ENCODE data around the gene ZNF76.
A peak's percentile ranks its signal among the peaks of the same experiment; 100 is the strongest.

Gene ZNF76

GRCh38 chr6:35223396-35223795, 36.1 kb upstream of the ZNF76 start:
- CTCF ChIA-PET = interaction anchor here (1.0 to 1.2 kb wide), 2 partner anchors 17 to 18 kb away, joined by 5 to 6 read pairs; no protein-coding TSS in a partner anchor
- no peak overlapping the region for H3K27ac Mint-ChIP-seq
- H3K4me1 Mint-ChIP-seq = no peaks in the 10 kb centered on the region
- H3K27me3 Mint-ChIP-seq = peaks cover 49% of the 10 kb centered on the region
- H3K36me3 Mint-ChIP-seq = no peaks in the 10 kb centered on the region
- H3K9me3 Mint-ChIP-seq = no peaks in the 10 kb centered on the region
- no peak overlapping the region for H3K4me3 Mint-ChIP-seq
- no peak for DNase-seq

GRCh38 chr6:35224720-35225119, 34.8 kb upstream of the ZNF76 start:
- H3K4me1 Mint-ChIP-seq = no peaks in the 10 kb centered on the region
- CTCF ChIA-PET = interaction anchor here (2.3 kb wide), 1 partner anchor 16 kb away, joined by 6 read pairs; no protein-coding TSS in a partner anchor
- H3K9me3 Mint-ChIP-seq = no peaks in the 10 kb centered on the region
- H3K36me3 Mint-ChIP-seq = no peaks in the 10 kb centered on the region
- no peak overlapping the region for H3K27ac Mint-ChIP-seq
- H3K27me3 Mint-ChIP-seq = peaks cover 40% of the 10 kb centered on the region
- no peak for DNase-seq
- H3K4me3 Mint-ChIP-seq = no peak overlapping the region

- Mint-ChIP-seq H3K4me1 (no peaks in the 10 kb centered on the region), H3K36me3 (no peaks in the 10 kb centered on the region), H3K4me3 (no peak overlapping the region), H3K27me3 (peaks cover 12% of the 10 kb centered on the region), H3K9me3 (no peaks in the 10 kb centered on the region), H3K27ac (no peak overlapping the region)
- DNase-seq = no peak
- CTCF ChIA-PET = interaction anchor here (0.6 to 2.2 kb wide), 4 partner anchors 12 to 88 kb away, joined by 3 to 5 read pairs (median 4); no protein-coding TSS in a partner anchor
Measured at GRCh38 chr6:35228481-35228880, 31.1 kb upstream of the ZNF76 start.

- Mint-ChIP-seq H3K27ac (no peak overlapping the region), H3K4me1 (no peaks in the 10 kb centered on the region), H3K9me3 (no peaks in the 10 kb centered on the region), H3K4me3 (no peak overlapping the region), H3K36me3 (no peaks in the 10 kb centered on the region), H3K27me3 (peaks cover 8% of the 10 kb centered on the region)
- CTCF ChIA-PET = interaction anchor here (0.6 to 2.2 kb wide), 4 partner anchors 11 to 89 kb away, joined by 3 to 5 read pairs (median 4); no protein-coding TSS in a partner anchor
- DNase-seq = no peak
Measured at GRCh38 chr6:35229304-35229703, 30.2 kb upstream of the ZNF76 start.

GRCh38 chr6:35230498-35230897, 29.0 kb upstream of the ZNF76 start:
- Mint-ChIP-seq H3K4me1 (no peaks in the 10 kb centered on the region), H3K27ac (no peak overlapping the region), H3K36me3 (no peaks in the 10 kb centered on the region), H3K9me3 (no peaks in the 10 kb centered on the region), H3K4me3 (no peak overlapping the region), H3K27me3 (peaks cover 8% of the 10 kb centered on the region)
- CTCF ChIA-PET = interaction anchor here (1.3 to 2.9 kb wide), 3 partner anchors 11 to 244 kb away, joined by 5 to 28 read pairs (median 5); no protein-coding TSS in a partner anchor
- DNase-seq = no peak

GRCh38 chr6:35230950-35231349, 28.6 kb upstream of the ZNF76 start:
- H3K9me3 Mint-ChIP-seq = no peaks in the 10 kb centered on the region

GRCh38 chr6:35231563-35231962, 28.0 kb upstream of the ZNF76 start:
- DNase-seq = no peak
- Mint-ChIP-seq H3K9me3 (no peaks in the 10 kb centered on the region), H3K27me3 (peaks cover 8% of the 10 kb centered on the region), H3K36me3 (no peaks in the 10 kb centered on the region), H3K27ac (no peak overlapping the region), H3K4me3 (no peak overlapping the region), H3K4me1 (no peaks in the 10 kb centered on the region)
- CTCF ChIA-PET = interaction anchor here (1.3 to 2.9 kb wide), 3 partner anchors 9 to 245 kb away, joined by 5 to 28 read pairs (median 5); no protein-coding TSS in a partner anchor

More at GRCh38 chr6:35230950-35231349, 28.6 kb upstream of the ZNF76 start:
- H3K36me3 Mint-ChIP-seq = no peaks in the 10 kb centered on the region
- no peaks in the 10 kb centered on the region for H3K4me1 Mint-ChIP-seq
- peaks cover 8% of the 10 kb centered on the region for H3K27me3 Mint-ChIP-seq
- no peak for DNase-seq
- H3K27ac Mint-ChIP-seq = no peak overlapping the region
- H3K4me3 Mint-ChIP-seq = no peak overlapping the region
- CTCF ChIA-PET = interaction anchor here (1.3 to 2.9 kb wide), 3 partner anchors 10 to 244 kb away, joined by 5 to 28 read pairs (median 5); no protein-coding TSS in a partner anchor

- H3K36me3 Mint-ChIP-seq = no peaks in the 10 kb centered on the region
- no peak overlapping the region for H3K27ac Mint-ChIP-seq
- no peak for DNase-seq
- H3K9me3 Mint-ChIP-seq = no peaks in the 10 kb centered on the region
- peaks cover 4% of the 10 kb centered on the region for H3K27me3 Mint-ChIP-seq
- H3K4me3 Mint-ChIP-seq = no peak overlapping the region
- no peaks in the 10 kb centered on the region for H3K4me1 Mint-ChIP-seq
- CTCF ChIA-PET = interaction anchor here (1.2 kb wide), 1 partner anchor 26 kb away, joined by 3 read pairs; no protein-coding TSS in a partner anchor
Measured at GRCh38 chr6:35234901-35235300, 24.6 kb upstream of the ZNF76 start.

- CTCF ChIA-PET = no interaction called here
- H3K9me3 Mint-ChIP-seq = no peaks in the 10 kb centered on the region
Measured at GRCh38 chr6:35236223-35236622, 23.3 kb upstream of the ZNF76 start.

GRCh38 chr6:35237476-35237875, 22.1 kb upstream of the ZNF76 start:
- H3K27me3 Mint-ChIP-seq = peaks cover 7% of the 10 kb centered on the region
- H3K27ac Mint-ChIP-seq = no peak overlapping the region
- CTCF ChIA-PET = interaction anchor here (1.3 kb wide), 1 partner anchor 98 kb away, joined by 3 read pairs; no protein-coding TSS in a partner anchor

More at GRCh38 chr6:35236223-35236622, 23.3 kb upstream of the ZNF76 start:
- Mint-ChIP-seq H3K27ac (no peak overlapping the region), H3K4me1 (no peaks in the 10 kb centered on the region), H3K4me3 (no peak overlapping the region), H3K36me3 (no peaks in the 10 kb centered on the region), H3K27me3 (peaks cover 7% of the 10 kb centered on the region)
- DNase-seq = no peak

GRCh38 chr6:35238843-35239289, 20.7 kb upstream of the ZNF76 start:
- Mint-ChIP-seq H3K9me3 (no peaks in the 10 kb centered on the region), H3K27ac (no peak overlapping the region), H3K4me3 (no peak overlapping the region), H3K27me3 (peaks cover 4% of the 10 kb centered on the region), H3K4me1 (no peaks in the 10 kb centered on the region), H3K36me3 (no peaks in the 10 kb centered on the region)
- no peak for DNase-seq
- CTCF ChIA-PET = interaction anchor here (1.1 to 5.6 kb wide), 3 partner anchors 10 to 253 kb away, joined by 3 to 41 read pairs (median 30); no protein-coding TSS in a partner anchor

More at GRCh38 chr6:35237476-35237875, 22.1 kb upstream of the ZNF76 start:
- Mint-ChIP-seq H3K9me3 (no peaks in the 10 kb centered on the region), H3K4me3 (no peak overlapping the region), H3K36me3 (no peaks in the 10 kb centered on the region), H3K4me1 (no peaks in the 10 kb centered on the region)
- DNase-seq = no peak

GRCh38 chr6:35239581-35239980, 20.0 kb upstream of the ZNF76 start:
- Mint-ChIP-seq H3K36me3 (no peaks in the 10 kb centered on the region), H3K4me1 (no peaks in the 10 kb centered on the region), H3K9me3 (no peaks in the 10 kb centered on the region), H3K4me3 (no peak overlapping the region), H3K27ac (no peak overlapping the region), H3K27me3 (peaks cover 4% of the 10 kb centered on the region)
- CTCF ChIA-PET = interaction anchor here (1.2 to 5.6 kb wide), 12 partner anchors 8 to 253 kb away, joined by 4 to 47 read pairs (median 6); no protein-coding TSS in a partner anchor
- no peak for DNase-seq

- Mint-ChIP-seq H3K4me3 (no peak overlapping the region), H3K36me3 (no peaks in the 10 kb centered on the region), H3K4me1 (no peaks in the 10 kb centered on the region), H3K27ac (no peak overlapping the region), H3K27me3 (peaks cover 4% of the 10 kb centered on the region), H3K9me3 (no peaks in the 10 kb centered on the region)
- DNase-seq = peak; percentile 84
- CTCF ChIA-PET = interaction anchor here (0.6 to 5.6 kb wide), 33 partner anchors 7 to 1045 kb away, joined by 3 to 47 read pairs (median 4); partner anchors contain the start of genes BLTP3A and SCUBE3
Measured at GRCh38 chr6:35240838-35241801, 18.4 kb upstream of the ZNF76 start.

GRCh38 chr6:35242486-35242885, 17.0 kb upstream of the ZNF76 start:
- no peak overlapping the region for H3K4me3 Mint-ChIP-seq
- peaks cover 4% of the 10 kb centered on the region for H3K27me3 Mint-ChIP-seq
- H3K4me1 Mint-ChIP-seq = peaks cover under 1% of the 10 kb centered on the region
- H3K27ac Mint-ChIP-seq = no peak overlapping the region
- CTCF ChIA-PET = interaction anchor here (0.9 to 5.6 kb wide), 5 partner anchors 11 to 782 kb away, joined by 3 to 47 read pairs (median 30); no protein-coding TSS in a partner anchor
- H3K36me3 Mint-ChIP-seq = no peaks in the 10 kb centered on the region
- H3K9me3 Mint-ChIP-seq = no peaks in the 10 kb centered on the region
- DNase-seq = no peak
